ENCODE data around the gene TM9SF1.

DNA sequence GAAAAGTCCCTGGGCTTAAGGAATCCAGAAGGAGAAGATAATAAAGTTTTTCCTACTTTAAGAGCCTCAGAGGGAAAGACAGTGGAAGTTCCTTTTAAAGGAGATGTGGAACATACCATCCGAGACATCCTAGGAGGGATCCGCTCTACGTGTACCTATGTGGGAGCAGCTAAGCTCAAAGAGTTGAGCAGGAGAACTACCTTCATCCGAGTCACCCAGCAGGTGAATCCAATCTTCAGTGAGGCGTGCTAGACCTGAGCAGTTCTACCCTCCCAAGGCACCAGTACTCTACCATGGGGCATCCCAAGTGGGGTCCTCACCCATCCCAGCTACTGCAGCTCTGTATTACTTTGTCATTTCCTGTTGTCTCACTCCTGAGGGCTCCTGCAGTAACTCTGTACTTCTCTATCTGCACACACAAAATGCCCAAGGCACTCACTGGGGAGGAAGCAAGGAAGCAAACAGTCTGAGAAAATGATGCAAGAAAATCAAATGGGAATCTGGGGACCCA, 43.3 kb upstream of the TM9SF1 start:
- TF ChIP-seq POLR2A (IDR thresholded peaks at IDR 0.05) (no peak), POLR2AphosphoS5 (IDR thresholded peaks at IDR 0.05) (no peak)
- TF ChIP-seq, protein P1, sequence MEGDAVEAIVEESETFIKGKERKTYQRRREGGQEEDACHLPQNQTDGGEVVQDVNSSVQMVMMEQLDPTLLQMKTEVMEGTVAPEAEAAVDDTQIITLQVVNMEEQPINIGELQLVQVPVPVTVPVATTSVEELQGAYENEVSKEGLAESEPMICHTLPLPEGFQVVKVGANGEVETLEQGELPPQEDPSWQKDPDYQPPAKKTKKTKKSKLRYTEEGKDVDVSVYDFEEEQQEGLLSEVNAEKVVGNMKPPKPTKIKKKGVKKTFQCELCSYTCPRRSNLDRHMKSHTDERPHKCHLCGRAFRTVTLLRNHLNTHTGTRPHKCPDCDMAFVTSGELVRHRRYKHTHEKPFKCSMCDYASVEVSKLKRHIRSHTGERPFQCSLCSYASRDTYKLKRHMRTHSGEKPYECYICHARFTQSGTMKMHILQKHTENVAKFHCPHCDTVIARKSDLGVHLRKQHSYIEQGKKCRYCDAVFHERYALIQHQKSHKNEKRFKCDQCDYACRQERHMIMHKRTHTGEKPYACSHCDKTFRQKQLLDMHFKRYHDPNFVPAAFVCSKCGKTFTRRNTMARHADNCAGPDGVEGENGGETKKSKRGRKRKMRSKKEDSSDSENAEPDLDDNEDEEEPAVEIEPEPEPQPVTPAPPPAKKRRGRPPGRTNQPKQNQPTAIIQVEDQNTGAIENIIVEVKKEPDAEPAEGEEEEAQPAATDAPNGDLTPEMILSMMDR (IDR thresholded peaks at IDR 0.05) = no peak

All from breast epithelium (tissue), 3 donors.